ENCODE data around the gene CLIC4. TPM values are rescaled to one million over a fixed set of nuclear protein-coding genes. Genes with fewer than 3 reads are reported as not detected.
A peak's percentile ranks its signal among the peaks of the same experiment; 100 is the strongest.

CLIC4 gene
- total and polyA plus RNA-seq, 2 experiments from 2014 or later: 92.5 to 308 TPM

DNA sequence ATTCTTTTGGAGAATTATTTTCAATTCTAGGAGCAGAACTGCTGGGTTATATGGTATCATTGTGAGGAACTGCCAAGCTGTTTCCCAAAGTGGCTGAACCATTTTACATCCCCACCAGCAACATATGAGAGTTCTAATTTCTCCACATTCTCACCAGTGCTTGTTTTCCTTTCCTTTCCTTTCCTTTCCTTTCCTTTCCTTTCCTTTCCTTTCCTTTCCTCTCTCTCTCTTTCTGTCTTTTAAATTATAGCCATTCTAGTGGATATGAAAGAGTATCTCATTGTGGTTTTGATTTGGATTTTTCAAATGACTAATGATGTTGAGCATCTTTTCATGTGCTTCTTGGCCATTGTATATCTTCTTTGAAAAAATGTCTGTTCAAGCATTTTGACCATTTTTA, 139.5 kb downstream of the CLIC4 start:
- H3F3A ChIP-seq (replicated peaks; ENCODE audit: low read depth): no peaks in the 10 kb centered on the region
- H3K27ac ChIP-seq (ENCODE audit: low read depth): no peak overlapping the region
- no peaks in the 10 kb centered on the region for H3K4me1 ChIP-seq (ENCODE audit: insufficient read depth)
- no peak overlapping the region for H3K27ac Mint-ChIP-seq
- H3K79me2 ChIP-seq (replicated peaks; ENCODE audit: insufficient read depth): no peaks in the 10 kb centered on the region
- H3K4me2 ChIP-seq: no peak overlapping the region
- no peaks in the 10 kb centered on the region for H3K36me3 Mint-ChIP-seq (ENCODE audit: low read depth)
- no peaks in the 10 kb centered on the region for H3K27me3 ChIP-seq (ENCODE audit: insufficient read depth)
- H3K9me3 Mint-ChIP-seq: peaks cover 8% of the 10 kb centered on the region; the same call in 2 of the 3 replicates
- no peak for DNase-seq (ENCODE audit: low spot score)
- TF ChIP-seq EZH2 (IDR thresholded peaks at IDR 0.05; ENCODE audit: low read depth, unreplicated experiment): no peak
- TF ChIP-seq ZNF462 (CRISPR knock-in tag; IDR thresholded peaks at IDR 0.05): no peak
- H3K4me1 Mint-ChIP-seq: no peaks in the 10 kb centered on the region
- no peaks in the 10 kb centered on the region for H3K36me3 ChIP-seq (ENCODE audit: insufficient read depth)
- H4K20me1 ChIP-seq (replicated peaks; ENCODE audit: insufficient read depth): no peaks in the 10 kb centered on the region
- no peak for ATAC-seq
- no peak overlapping the region for H2AFZ ChIP-seq
- H3K4me3 Mint-ChIP-seq: no peak overlapping the region
- no peak overlapping the region for H3K4me3 ChIP-seq
- H3K9me2 ChIP-seq (ENCODE audit: insufficient read depth): no peaks in the 10 kb centered on the region
- peaks cover 6% of the 10 kb centered on the region for H3K27me3 Mint-ChIP-seq (ENCODE audit: insufficient read depth, low read depth, poor library complexity)

- H3K27ac Mint-ChIP-seq: no peak overlapping the region
- H3K27me3 ChIP-seq (ENCODE audit: insufficient read depth): no peaks in the 10 kb centered on the region
- H3F3A ChIP-seq (replicated peaks; ENCODE audit: low read depth): no peaks in the 10 kb centered on the region
- H3K4me2 ChIP-seq: no peak overlapping the region
- no peak overlapping the region for H3K27ac ChIP-seq (ENCODE audit: low read depth)
- no peaks in the 10 kb centered on the region for H3K36me3 ChIP-seq (ENCODE audit: insufficient read depth)
- peaks cover 6% of the 10 kb centered on the region for H3K27me3 Mint-ChIP-seq (ENCODE audit: insufficient read depth, low read depth, poor library complexity)
- no peaks in the 10 kb centered on the region for H3K79me2 ChIP-seq (replicated peaks; ENCODE audit: insufficient read depth)
- no peak for ATAC-seq
- H3K4me3 Mint-ChIP-seq: no peak overlapping the region
- H3K9me2 ChIP-seq (ENCODE audit: insufficient read depth): no peaks in the 10 kb centered on the region
- no peaks in the 10 kb centered on the region for H3K36me3 Mint-ChIP-seq (ENCODE audit: low read depth)
- no peak overlapping the region for H2AFZ ChIP-seq
- H3K4me1 ChIP-seq (ENCODE audit: insufficient read depth): no peaks in the 10 kb centered on the region
- H3K4me3 ChIP-seq: no peak overlapping the region
- no peaks in the 10 kb centered on the region for H4K20me1 ChIP-seq (replicated peaks; ENCODE audit: insufficient read depth)
- no peak for DNase-seq (ENCODE audit: low spot score)
- peaks cover 22% of the 10 kb centered on the region for H3K9me3 Mint-ChIP-seq
- no peaks in the 10 kb centered on the region for H3K4me1 Mint-ChIP-seq
- TF ChIP-seq EZH2 (IDR thresholded peaks at IDR 0.05; ENCODE audit: low read depth, unreplicated experiment): no peak
- 0 out of 4 replicates have a peak, but pooled peaks of 1 of the 2 experiments have one; percentile 7 for TF ChIP-seq CTCF (conservative IDR thresholded peaks at IDR 0.05; ENCODE audit: low read depth in 2 of 2)
Observed at GRCh38 chr1:24886241-24886640, 141.0 kb downstream of the CLIC4 start.

All from GM23338 (cell line).